Stimulated activated CD4-positive, alpha-beta T cell treated with anti-CD3 and anti-CD28 coated beads, Interleukin-1b, Interleukin-23, amount 100 ng/mL, for 4 hours (primary cell): ENCODE data around the gene OR10J4.
"Not testable (repeated sequence)": the region's sequence is repeated elsewhere in the genome, so short reads cannot be mapped to it uniquely, and the experiment has no call there.

ENCODE experiments used
- DNase-seq, 2 donors: peaks; one replicate each; pipeline ENCODE4 v3.0.0-alpha.2; 2020; ENCODE audit warnings: low read depth in 2 of 2

OR10J4 gene

DNA sequence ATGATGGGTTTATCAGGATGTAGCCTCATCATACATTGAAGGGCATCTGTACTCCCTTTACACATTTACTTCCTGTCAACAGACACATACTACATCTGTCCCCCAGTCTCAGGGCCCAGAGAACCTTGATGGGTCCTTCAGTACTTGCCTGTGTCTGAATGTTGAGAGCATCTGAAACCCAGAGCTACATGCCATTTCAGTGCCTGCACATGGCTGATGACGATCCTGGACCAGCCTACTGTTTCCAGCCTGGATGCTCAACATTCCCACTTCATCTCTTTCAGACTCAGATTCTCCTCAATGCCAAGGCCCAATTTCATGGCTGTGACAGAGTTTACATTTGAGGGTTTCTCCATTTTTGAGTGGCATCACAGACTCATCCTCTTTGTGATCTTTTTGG lies at the start of gene OR10J4:
TSS of gene OR10J4 (plus strand) at position 301 of the 400 bp plus-strand sequence.
- DNase-seq, result no peak

DNA sequence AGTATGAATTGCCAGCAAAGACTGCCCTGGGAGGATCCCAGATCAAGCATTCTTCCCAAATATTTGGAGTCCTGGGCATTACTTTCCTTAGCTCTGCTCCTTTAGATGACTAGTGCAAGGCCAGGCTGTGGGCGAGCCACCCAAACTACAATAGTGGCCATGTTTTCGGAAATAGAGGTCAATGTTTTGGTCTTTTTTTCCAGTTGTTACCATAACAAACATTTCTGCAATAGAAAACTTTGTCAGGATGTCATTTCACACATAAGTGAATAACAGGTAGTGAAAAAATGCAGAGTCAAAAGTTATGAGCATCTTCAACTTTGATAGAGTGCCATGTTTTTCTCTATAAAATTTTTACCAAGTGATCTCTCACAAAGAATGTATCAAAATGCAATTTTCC lies 25.2 kb upstream of the OR10J4 start:
- no peak for DNase-seq

DNA sequence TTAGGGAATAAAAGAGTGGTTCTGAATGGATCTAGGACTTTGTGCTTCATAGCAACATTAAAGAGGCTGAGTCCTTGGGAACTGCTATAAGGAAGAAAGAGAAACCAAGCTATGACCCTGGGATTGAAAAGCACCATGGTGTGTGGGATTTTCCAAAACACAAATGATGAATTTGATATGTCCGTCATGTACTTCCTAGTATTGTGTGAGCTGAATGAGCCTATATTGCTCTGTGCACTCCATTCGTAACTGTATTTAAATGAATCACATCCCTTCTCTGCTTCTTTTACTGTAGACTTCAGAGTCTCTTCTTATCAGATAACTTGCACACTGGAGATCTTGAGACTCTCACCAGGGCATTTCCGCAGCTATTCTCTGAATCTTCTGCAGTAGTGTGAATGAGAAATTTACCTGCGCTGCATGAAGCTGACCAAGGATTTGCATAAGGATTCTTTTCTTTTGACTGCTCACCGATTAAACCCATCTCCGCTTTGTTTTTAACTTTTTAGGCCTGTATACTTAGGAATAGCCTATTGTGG lies 23.1 kb upstream of the OR10J4 start:
- DNase-seq, result no peak

DNA sequence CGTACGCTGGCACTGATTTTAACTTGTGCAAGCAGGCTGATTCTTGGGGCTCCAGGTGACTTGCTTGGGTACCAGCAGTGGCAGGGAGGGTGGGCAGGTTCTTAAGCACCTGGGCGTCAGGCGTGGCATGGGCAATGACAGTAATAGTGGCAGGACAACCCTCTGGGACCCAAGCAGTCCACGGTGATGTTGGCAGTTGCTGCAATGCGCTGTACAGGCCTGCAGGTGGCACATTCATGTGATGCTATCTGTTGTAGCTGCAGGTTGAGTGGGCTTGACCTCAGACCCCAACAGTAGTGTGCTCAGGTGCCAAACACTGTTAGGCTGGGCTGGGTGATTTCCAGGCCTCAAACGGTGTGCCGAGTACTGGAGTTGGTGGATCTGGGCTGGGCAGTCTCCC lies 10.2 kb upstream of the OR10J4 start:
- no peak for DNase-seq

DNA sequence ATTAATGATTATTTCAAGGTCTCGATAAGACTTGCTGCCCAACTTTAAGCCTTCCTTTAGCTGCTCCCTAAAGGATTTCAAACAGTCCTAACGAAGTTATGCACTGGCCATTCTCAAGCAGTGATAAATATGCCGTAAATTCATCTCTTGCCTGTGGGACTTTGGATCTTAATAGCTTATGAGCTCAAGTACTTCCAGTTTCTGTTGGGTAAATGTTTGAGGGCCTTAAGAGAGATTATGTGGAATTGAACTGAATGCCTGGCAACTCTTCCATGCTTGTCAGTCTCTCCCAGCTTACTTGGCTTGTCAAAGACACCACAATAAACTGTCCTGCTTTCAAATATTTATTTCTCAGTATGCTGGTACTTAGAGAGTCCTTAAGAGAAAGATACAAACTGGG lies 3.5 kb upstream of the OR10J4 start:
- DNase-seq, result no peak

DNA sequence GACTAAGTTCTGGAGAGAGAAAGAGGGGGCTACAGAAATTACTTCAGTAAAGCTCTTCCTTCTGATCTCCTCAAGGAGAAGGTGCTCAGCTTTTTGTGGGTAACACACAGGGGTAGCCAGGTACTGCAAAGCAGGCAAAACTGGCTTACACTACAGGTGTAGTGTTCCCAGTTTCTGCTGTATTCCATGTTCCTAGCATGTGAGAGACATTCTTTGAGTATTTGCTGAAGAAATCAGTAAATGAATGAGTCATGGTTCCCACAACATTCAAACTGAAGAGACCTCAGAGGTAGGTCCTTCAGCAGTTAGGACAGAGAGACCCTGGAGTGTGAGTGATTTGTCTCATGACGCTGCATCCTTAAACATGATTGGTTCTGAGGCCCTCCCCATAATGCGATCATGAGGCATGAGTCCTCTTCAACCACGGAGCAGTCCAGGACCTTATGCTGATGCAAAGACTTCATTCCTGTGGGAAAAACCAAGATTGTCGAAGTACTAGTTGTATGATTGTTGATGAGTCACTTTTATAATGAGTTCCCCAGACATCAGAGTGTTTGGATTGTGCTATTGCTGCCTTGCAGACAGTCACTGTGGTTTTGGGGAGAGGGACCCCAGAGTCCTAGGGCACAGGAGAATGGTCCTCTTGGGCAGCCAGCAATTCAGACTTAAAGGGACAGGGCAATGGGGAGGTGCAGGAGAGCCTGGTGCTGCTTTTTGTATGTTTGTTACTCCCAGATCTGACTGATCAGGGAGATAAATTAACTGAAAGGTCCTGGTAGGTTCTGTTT lies 2.7 kb upstream of the OR10J4 start:
- no peak for DNase-seq

DNA sequence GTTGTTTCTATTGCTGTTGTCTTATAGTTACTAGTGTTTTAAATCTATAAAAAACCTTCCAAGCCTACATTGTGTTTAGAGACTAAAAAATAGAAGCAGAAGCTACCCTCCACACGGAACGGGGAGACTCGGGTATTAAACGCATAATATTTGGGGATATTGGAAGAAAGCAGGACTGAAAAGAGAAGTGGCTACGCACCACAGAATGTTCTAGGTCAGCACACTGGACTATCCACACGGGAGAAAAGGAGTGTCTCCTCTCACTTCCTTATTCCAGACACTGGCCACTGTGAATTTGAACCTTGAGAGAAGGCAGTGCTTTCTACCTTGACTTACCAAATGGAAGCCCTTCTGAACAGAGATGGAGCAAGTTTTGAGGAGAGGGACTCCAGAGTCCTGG lies 1.0 kb upstream of the OR10J4 start:
- DNase-seq, result no peak

DNA sequence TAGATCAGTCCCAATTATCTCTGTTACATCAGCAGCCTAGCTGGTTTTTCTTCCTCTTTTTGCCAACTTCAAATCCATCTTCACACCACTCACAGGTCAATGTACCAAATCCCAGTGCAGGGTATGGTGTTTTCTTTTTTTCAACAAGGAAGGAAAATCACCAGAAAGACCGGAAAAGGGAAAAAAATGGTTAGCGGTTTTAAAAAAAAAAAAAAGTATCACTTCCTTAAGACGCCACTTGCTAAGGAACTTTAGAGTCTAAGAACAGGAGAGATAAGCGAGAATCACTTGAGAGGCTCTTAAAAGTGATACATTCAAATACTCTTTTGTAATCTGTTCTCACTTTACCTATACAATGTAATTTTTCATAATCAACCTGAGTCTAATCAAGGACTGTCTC lies 4.5 kb downstream of the OR10J4 start:
- DNase-seq, result no peak

DNA sequence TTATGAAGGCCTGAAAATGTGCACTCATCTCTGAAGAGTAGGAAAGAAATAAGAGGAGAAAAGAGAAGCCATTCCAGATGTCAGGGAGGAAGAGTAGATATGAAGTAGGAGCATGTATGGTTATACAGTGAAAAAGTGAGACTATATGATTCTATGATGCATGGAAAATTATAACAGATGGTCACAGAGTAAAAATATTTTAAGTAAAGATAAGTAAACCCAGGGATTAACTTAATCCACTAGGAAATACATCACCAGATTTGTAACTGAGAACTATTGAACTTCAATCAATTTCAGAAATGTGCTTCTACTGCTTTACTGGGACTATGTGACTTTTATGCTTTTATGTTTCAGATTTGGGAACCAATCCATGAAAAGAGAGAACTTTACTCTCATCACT lies 7.4 kb downstream of the OR10J4 start, which contains the start of gene OR10J1:
TSS of gene OR10J1 (plus strand) at position 301 of the 400 bp plus-strand sequence. CDS start at position 371, 70 bp downstream.
- no peak for DNase-seq

DNA sequence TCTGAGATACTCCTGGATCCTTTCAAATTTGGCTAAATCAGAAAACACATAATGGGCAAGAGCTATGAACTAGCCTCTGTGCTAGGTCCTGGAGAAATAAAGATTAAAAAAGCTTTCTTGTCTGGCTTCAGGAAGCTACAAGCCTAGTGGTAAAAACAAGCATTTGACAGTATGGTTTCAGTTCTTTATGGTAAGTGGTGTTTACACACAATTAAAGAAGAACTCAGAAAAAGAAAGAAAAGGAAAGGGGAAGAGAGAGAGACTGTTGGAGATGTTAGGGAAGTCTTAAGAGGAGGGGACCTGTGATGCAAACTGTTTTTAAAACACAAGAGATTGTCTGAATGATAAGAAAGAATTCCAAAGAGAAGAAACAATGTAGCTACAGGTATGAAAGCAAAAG lies 9.4 kb downstream of the OR10J4 start:
- DNase-seq, result no peak

DNA sequence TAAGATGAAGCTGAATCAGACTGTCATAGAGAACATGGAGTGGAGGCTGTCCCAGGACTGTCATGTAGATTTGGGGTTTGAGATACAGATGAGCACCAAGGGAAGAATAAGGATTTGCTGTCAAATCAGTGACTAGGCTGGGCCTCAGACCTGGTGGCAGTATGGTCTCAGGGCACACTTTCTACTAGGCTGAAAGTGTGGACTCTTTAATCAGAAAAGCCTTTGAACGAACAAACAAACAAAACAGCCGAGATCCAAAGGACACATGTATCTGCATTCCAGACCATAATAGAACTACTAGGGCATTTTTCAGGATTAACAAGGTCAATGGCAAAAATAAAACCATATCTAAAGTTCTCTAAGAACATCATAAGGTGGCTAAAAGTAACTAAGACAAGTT lies 10.4 kb downstream of the OR10J4 start:
- DNase-seq, result no peak

DNA sequence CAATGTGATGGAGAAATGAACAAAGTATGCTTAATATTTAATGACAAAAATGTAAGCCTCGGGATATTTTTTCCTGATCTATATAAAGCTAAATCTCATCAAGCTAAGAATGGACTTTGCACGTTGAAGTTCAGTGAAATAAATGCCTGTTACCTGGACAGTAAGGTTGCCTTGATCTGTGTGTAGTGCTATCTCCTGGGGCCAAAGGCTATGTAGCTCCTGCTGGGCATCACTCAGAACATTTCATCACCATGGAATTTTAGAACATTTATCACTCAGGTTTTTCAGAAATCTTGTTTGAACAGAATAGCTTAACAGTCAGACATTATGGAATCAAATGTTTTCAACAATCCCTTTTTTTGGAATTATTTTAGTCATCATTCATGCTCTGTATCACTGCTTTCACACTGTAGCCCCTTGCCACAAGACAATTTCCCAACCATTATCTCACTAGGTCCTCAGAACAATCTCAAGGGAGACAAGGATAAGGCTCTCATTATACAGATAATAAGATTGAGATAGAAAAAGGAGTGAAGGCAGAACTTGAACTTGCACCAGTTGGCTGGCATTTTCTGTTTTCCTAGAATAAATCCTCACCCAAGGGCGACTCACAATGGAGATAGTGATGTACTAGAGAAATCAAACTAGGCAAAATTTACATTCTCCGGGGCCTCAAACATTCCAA lies 11.2 kb downstream of the OR10J4 start:
- DNase-seq, result no peak

DNA sequence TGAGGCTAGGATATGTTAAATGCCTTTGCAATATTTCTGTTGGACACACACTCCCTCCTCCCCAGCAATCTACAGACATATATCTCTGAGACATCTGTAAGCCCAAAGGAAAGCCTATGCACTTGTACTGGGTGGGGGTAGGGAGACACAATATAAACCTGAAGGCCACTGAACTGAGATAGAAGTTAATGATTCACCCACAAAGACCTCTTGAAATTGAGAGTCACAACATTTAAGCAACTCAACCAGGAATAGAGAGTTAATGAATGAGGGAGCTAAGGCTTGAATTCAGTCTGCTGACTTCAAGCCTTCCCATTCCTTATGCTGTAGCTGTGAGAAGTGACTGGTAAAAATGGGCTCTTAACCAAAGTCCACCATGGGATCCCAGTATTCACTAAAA lies 12.5 kb downstream of the OR10J4 start:
- DNase-seq, result no peak

DNA sequence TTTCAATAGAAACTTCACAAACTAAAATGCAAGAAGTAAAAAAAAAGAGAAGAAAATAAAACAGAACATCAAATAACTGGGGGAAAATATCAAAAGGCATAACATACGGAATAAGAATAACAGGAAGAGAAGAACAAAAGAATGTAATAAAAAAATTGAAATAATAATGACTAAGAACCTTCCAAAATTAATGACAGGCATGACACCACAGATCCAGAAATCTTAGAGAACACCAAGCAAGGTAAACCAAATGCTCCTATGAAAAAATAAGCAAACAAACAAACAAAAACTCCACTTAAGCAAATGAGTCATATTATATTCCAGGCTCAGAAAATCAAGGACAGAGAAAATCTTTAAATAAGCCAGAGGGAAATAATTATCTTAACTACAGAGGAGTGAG lies 16.2 kb downstream of the OR10J4 start:
- no peak for DNase-seq

DNA sequence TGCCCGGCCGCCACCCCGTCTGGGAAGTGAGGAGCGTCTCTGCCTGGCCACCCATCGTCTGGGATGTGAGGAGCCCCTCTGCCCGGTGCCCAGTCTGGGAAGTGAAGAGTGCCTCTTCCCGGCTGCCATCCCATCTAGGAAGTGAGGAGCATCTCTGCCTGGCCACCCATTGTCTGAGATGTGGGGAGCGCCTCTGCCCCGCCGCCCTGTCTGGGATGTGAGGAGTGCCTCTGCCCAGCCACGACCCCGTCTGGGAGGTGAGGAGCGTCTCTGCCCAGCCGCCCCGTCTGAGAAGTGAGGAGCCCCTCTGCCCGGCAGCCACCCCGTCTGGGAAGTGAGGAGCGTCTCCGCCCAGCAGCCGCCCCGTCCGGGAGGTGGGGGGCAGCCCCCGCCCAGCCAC lies 17.6 kb downstream of the OR10J4 start:
- DNase-seq, result not testable (repeated sequence)

DNA sequence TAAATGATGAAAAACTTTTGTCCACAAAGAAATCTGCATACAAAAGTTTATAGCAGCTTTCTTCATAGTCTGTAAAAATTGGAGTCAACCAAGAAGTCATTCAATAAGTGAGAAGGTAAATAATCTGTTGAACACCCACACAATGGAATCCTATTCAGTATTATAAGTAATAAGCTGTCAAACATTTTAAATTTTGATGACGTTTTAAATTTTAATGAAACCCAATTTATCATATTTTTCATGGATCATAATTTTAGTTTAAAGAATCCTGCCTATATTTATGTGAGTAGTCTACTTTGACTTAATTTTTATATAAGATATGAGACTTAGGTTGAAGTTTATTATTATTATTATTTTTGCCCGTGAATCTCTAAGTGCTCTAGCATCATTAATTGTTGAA lies 27.5 kb downstream of the OR10J4 start:
- DNase-seq, result no peak

DNA sequence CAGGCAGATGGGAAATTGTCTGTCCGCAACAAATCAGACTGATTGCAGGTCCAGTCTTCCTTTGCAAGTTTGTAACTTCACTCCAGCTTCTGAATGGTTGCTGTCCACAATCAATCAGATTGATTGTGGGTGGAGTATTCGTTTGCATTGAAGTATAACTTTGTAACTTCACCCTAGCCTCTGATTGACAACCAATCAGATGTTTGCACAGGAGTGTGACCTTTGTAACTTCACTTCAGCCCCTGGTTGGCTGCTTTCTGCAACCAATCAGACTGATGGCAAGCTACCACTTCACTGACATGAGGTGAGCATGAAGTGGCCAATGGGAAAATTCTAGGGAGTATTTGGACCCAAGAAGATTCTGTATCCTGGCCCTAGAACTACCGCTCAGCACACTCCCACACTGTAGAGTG lies 33.2 kb downstream of the OR10J4 start:
- no peak for DNase-seq

DNA sequence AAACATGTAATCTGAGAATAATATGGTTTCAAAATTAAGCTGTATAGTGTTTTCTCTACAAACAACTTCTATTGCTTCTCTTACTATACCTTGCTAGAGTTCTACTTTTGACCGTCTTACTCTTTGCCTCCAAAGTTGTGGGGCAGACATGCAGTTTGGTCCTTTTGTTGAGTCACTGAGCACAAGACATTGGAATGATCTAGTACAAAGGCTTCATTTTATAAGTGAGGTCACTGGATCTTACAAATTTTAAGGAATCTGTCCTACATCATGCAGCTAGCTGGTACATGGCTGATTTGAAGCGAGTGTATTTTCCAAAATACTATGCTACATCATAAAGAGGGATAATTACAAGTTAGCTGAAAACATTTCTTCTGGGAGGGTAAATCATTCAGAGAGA lies 36.3 kb downstream of the OR10J4 start:
- DNase-seq, result no peak

DNA sequence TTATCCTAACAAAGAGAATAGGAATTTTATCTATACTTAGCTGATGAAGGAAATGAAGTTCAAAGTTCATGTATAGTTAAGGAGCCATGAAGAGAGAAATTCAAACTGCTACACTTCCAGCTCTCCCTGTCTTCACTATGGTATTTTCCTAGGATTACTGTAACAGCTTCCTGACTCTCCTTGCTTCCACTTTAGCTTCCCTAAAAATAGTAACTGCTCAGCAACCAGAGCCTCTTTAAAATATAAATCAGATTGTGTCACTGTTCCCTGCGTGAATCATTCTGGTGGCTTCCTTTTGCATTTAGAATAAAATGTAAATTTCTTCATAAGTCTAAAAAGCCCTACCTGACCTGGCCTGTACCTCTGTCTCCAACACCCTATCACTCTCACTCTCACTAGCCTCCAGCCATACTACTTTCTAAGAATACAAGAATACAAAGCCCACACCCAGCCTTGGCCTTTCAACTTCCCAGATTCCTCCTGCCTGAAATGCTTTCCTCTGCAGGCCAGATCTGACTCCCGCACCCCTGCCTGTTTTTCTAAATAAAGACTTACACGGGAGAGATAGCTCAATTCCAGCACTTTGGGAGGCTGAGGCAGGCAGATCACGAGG lies 38.0 kb downstream of the OR10J4 start:
- DNase-seq, result no peak

DNA sequence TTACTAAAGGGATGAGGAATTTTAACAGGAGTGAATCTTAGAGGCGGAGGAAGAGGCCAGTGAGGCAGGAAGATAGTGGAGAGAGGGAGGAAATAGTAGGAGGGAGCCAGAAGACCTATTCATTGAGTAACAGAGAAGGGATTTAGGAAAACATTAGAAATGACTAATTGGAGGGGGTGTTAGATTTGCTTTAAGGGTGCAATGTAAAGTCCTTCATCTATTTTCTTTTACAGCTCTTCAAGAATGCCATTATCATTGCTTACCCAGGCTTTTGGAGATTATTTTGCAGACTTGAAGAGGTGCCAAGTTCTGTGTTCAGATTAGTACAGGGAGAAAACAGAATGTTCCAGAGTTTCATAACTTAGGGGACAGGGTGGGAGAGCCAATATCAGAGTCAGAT lies 41.3 kb downstream of the OR10J4 start:
- DNase-seq, result no peak

DNA sequence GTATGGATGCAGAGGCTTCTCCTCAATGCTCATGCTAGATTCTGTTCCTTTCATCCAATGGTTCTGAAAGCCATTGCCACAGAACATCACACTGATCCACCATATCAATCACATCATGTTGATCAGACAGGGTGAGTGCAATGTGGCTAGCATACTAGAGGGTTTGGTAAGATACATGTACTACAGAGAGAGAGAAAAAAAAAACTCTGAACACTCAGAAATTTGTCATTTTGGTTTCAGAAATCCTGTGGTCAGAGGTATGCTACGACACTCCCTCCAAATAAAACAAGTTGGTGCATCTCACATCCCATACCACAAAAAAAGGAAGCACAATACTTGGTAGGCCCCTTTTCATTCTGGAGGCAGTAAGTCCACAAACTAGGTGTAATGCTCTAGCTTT lies 42.9 kb downstream of the OR10J4 start:
- no peak for DNase-seq
